ENCODE data around the gene HOXA2.
A peak's percentile ranks its signal among the peaks of the same experiment; 100 is the strongest.

The HOXA2 gene

DNA sequence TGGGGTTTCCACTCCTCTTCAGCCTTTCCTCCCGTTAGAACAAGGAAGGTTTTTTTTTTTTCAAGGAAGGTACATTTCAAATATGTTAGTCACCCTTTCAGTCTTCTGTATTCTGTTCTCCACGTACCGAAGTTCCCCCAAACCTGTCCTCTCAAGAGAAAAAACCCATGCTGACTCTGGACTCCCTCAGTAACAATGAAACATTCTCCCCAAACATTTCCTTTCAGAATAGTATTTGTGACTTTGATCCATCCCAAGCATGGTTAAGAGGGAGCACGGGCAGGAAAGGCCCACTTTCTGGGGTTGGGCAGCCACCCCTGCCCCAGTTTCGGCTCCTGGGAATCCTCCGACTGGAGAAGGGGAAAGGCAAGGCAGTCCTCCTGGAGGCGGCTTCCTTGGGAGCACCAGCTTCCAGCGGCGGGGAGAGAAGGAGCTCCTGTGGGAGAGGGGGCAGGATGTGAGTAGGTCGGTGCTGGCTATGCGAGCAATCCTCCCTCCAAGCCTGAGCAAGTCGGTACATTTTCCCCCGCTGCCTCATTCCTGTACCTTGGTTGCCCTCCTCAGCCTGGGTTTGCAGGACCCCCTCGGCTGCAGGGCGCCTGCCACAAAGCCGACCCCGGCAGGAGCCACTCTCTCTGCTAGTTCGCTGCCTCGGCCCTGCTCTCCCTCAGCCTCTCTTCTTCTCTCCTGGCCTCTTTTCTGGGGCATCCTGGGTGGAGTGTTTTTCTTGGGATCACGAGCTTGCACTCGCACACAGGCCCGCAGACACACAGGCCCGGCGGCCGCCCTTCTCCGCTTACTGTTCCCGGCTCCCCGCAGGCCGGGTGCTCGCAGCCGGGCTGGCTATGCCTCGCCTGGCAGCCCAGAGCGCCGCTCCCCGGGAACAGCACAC lies 4.6 kb downstream of the HOXA2 start:
- no peak for DNase-seq

DNA sequence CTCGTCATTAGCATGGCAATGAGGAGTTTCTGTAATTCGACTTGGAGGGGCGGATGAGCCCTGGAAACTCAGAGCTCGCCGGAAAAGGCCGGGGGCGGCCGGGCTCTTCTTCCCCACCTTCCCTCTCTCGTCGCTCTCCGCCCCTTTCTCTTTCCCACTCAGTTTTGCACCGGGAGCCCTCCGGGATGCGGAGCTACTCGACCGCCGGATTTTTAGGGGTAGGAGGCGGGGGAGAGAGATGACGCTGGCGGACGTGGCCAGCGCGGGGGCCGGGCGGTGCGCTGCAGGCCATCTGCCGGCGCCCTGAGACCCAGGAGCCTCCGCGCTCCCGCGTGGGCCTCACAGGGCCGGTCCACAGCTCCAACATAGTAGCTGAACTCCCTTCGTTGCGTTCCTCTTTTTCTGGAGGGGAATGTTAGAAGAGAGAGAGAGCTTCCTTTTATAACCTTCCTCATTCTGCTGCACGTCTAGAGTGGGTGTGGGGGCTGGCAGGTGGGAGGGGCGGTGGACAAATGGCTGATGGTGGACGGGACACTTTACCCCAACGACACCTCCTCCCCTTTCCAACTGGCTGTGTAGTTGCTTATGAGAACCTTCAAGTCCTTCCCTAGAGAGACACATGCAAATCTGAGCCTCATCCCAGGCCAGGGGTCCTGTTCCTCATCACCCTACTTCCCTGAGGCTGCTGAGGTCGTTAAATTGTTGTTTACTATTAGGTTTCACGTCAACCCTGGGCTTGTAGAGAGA lies 5.5 kb downstream of the HOXA2 start:
- peak; percentile 58 for DNase-seq

DNA sequence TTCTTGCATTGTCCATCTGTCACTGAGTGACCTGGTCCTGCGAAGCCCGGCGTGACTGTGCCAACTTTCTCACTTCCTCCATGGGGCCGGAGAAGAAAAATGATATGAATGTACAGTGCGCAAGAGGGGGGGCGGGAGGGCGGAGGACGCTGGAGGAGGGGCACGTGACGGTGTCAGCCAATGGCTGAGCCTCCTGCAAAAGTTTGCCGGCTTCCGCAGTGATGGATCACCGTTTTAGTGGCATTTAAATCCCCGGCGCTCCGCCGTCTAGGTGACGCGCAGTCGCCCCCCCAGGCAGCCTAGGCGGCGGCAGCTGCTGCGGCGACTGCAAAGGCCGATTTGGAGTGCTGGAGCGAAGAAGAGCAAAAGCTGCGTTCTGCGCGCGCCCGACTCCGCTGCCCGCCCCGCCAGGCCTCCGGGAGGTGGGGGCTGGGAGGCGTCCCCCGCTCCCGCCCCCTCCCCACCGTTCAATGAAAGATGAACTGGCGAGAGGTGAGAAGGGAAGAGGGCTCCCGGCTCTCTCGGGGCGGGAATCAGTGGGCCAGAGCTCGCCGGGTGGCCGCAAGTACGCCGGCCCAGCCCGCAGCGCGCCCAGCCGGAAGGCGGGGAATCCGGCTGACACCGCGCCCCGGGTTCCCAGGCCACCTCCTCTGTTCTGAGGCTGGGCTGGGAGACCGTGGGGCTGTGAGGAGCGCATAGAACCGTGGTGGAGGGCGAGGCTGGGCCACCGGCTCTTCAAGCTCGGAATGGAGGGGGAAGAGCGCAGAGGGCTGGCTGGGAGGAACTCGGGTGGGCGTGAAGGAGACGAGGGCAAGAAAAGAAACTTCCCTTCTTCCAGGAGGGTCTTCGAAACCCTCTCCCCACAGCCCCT lies 6.4 kb downstream of the HOXA2 start, which contains the start of gene HOXA1:
Gene HOXA1, minus strand, starts transcription at position 104 of the 871 bp plus-strand sequence. Its CDS starts 88 bp downstream, at position 16.
- peak; percentile 86 for DNase-seq

DNA sequence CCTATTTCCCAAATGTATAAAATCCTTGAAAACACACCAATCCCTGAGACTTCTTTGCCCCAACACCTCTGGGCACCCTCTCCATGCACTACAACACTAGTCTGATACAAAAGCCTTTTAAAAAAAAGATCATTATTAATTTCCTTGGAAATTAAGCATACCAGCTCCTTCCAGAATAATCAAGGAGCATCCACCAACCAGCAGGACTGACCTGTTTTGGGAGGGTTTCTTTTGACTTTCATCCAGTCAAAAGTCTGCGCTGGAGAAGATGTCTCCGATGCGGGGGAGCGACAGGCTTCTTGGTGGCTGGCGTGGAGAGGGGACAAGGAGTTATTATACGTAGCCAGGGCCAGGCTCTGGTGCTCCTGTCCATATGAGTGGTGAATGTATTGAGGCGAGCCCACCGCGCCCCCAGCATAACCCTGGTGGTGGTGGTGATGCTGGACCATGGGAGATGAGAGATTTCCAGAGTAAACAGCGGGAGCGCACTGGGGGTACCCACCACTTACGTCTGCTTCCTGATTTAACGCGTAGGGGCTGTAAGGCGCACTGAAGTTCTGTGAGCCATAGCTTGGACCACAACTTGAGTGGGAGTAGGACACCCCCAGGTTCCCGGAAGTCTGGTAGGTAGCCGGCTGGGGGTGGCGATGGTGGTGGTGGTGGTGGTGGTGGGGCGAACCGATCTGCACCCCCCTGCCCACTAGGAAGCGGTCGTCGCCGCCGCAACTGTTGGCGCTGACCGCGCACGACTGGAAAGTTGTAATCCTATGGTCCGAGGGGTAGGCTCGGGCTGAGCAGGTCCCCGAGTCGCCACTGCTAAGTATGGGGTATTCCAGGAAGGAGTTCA lies 7.2 kb downstream of the HOXA2 start:
- DNase-seq: no peak

DNA sequence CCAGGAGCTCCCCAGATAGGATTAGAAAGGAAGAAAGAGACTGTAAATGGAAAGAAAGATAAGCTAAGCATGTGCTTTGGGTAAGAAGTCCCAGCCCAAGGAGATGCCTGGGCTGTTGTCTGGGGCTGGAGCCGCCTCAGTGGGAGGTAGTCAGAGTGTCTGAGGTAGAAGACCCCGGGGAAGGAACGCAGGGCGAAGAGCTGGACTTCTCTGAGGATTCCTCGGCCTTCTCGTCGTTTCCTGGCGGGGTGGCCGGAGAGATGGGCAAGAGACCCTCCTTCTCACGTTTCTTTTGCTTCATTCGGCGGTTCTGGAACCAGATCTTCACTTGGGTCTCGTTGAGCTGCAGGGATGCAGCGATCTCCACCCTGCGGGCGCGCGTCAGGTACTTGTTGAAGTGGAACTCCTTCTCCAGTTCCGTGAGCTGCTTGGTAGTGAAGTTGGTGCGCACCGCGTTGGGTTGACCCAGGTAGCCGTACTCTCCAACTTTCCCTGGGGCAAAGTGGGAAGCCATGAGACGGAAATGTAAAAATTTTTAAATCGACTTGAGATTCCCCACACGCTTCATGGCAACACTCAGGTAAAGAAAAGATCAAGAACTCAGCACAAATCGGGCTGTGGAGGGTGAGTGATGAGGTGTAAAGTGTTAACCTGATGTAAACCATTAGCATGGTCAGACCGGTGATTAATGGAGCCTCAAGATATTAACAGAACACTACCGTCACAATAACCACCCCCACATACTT lies 8.0 kb downstream of the HOXA2 start:
- DNase-seq: no peak

DNA sequence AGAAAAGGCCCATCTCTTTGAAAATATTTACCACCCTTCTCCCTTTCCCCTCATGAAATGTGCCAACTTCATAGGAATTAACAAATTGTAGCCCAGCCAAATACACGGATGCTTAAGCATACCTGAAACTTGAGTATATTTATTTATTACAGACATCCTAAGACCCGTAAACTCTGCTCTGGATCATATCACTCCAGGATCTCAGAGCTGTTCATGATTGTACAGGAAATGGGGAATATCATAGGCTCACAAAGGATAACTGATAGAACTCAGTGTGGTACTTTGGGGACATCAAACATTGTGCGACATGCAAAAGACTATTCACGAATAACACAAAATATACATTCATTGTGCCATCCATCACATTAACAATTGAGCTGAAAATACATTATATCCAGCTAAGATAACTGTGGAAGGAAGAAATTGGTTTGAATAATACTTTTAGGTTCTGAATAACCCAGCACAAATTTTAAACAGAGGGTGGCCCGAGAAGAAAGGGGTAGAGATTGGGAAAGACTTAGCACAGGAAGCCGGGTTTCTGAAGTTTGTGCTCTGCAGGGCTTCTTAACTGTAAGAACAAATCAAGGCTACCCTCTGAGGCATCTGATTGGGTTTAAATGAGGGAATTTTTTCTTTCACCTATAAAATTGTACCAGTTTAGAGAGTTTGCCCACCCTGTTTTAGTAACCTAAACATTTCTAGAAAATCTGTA lies 9.1 kb downstream of the HOXA2 start:
- DNase-seq: no peak

DNA sequence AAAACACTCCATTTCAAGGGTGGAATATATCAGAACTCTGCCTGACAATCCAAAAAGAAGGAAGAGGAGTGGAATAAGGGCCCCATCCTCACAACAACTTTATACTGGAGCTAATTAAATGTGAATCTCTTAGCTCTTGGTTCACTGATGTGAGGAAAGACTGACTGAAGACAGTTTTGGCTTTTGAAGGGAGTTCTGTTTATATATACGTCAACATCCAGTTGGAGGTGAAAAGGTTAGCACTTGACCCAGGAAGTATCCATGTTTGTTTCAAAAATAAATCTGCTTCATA lies 9.7 kb downstream of the HOXA2 start:
- no peak for DNase-seq

DNA sequence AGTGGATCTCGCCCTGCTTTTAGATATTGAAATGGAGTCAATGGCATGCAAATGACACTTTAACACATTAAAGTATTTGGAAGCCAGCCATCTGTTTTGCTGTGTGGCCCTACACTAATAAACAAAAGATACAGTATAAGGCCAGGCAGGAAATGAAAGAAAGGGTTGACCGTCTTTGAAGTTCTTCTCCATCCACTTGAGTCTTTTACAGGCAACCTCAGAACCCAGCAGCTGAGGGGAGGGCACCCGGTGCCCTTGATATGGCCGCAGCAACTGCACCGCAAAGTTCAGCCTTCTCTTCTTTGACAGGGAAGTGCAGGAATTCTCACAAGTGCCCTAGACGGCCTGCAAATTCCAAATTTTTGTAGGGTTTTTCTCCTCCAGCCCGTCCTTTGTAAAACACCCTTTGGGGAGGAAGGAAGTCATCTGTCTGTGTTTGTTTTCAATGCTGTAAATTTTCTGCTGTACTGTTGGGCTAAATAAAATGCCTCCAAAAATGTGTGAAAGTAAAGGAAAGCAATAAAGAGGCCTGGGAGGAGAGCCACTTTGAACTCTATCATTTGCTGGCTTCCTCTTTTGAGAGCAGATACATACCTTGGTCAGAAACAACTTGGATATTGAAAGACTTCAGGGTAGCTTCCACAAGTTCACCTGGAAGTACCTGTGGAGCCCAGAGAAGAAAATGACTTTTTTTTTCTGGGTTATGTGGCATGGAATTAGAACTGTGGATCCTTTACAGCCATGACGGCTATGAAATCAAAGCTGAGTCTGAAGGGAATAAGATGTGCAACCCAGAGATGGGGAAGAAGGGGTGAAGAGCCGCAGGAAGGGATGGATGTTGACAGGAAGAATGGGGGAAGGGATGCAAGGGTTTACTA lies 10.3 kb downstream of the HOXA2 start:
- DNase-seq: peak; percentile 45

DNA sequence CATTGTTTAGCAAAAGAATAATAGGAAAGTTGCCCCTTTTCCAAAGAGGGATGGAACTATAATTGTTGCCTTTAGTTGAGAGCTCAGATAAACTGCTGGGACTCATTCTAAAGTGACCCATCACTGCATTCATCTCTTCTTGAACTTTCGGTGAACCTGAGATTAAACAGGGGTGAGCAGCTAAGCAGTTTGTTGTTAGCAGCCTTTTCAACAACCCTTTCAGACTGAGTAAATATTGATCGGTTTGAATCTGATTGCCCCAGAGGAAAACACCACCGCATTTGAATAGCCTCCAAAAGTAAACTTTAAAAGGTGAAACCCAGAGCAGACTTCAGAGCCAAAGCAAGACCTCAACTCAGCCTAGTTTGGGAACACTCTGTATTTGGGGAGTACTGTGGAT lies 11.4 kb downstream of the HOXA2 start:
- DNase-seq: peak; percentile 97

DNA sequence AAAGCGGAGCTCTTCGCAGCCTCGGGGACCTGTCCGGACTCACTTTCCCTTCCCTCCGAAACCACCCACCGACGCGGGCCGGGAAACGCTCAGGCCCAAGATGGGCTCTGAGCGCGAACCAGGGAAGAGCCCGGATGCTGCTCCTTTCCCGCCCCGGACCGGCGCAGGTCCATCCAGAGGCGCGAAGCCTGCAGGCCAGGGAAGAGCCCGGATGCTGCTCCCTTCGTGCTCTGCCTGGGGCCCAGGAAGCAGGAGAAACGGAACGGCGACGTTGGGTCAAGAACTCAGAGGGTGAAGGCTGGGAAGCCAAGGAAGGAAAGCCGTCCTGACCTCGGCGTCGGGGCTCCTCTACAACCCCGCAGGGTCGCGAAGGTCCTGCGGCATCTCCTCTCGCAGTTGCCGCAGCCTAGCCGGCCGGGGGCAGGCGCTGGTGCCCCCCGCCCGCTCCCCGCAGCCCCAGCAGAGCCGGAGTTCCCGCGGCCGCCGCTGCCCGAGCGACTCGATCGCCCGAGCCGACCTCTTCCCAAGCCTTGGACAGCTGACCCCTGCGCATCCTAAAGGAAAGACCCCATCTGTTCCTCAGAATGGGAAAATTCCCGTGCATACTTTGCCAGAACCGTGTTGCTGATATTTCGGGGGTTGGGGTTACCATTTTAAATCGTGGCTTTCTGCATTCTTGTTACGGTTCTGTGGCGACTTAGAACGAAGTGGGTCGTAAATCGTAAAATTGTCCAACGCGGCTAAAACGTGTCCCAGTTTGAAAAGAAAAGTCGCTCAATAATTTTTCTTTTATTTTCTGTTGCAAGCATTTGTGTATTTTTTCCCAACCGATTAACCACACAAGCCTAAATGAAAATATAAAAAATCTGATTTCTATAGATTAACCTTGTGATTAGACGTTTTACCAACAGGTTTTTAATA lies 14.2 kb downstream of the HOXA2 start:
- DNase-seq: no peak

DNA sequence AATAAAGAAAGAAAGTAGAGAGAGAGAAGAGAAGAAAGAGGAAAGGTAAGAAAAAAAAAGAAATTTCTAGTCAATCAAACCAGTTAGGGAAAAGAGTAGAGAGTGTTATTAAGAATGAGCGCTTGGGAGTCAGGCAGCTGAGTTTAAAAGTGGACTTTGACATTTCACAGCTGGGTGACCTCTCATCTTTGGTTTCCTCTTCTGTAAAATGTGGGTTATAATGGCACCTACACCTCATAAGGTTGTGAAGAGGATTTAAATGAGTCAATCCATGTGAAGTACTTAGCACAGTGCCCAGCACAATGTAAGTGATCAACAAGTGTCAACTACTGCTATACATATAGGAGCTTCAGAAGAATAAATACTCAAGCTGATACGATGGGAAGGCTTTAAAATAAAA lies 18.8 kb downstream of the HOXA2 start:
- DNase-seq: peak; percentile 37

DNA sequence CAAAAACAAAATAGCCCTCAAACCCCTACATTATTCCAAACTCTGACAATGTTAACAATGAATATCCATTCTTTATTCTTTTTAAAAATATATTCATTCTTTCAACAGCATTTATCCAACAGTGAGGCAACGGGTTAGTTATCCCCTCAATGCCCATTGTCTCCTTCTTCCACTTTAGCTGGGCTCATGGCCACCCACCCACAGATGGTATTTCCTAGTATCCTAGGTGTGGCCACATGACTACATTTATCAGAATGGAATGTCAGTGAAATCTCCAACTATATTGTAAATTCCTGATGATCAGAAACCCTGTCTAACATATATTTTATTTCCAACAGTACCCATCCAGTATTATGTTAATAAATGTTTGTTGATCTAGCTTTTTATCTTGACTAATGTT lies 20.3 kb downstream of the HOXA2 start:
- DNase-seq: no peak

DNA sequence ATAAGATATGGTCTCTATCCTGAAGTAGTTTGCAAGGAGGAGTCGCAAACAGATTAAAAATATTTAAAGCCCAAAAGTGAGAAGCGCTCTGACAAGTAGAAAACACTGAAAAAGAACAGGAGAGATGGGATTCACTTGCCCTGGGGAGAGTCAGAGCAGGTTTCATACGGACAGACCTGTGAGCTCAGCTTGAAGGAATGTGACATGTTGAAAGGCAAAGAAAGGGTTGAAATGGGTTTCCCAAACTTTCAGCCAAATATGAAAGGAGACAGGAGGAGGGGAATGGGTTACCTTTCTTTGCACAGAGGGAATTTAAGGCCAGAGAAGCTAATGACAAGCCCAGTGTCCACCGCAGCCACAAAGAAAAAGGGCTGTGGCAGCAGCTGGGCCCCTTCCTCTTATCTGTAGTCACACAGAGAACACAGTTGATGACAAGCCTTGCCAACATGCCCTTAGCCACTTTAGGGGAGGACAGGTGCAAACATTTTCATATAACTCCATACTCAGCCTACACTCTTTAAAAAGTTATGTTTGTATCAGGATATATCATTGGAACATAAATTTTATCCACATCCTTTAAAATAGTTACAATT lies 21.5 kb downstream of the HOXA2 start:
- no peak for DNase-seq

DNA sequence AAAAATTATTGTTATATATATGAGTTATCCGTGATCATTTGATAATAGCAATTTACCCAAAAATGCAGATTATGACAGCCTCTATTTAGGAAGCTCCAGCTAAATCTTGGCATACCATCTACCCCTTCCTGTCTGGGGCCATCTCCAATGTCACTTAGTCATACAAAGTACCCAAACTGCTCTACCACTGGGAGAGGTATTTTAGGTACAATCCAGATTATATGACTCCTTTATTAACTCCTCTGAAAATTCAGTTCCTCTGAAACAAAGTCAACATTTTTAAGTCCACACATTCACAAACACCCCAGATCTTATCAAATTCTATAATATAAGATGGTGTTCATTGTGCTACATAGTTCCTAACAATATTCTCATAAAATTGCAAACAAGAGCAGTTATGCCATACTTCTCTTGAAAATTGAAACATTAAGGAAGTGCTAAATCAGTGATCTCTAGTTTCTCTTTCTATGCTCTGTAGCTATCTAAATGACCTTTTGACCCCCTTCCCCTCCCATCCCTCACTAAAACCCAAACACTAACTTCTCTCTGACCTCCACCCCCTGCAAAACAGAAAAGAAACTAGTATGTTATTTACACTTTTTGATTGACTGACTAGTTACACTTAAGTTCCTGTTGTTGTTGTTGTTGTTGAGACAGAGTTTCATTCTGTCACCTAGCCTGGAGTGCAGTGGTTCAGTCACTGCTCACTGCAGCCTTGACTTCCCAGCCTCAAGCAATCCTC lies 23.1 kb downstream of the HOXA2 start:
- no peak for DNase-seq

DNA sequence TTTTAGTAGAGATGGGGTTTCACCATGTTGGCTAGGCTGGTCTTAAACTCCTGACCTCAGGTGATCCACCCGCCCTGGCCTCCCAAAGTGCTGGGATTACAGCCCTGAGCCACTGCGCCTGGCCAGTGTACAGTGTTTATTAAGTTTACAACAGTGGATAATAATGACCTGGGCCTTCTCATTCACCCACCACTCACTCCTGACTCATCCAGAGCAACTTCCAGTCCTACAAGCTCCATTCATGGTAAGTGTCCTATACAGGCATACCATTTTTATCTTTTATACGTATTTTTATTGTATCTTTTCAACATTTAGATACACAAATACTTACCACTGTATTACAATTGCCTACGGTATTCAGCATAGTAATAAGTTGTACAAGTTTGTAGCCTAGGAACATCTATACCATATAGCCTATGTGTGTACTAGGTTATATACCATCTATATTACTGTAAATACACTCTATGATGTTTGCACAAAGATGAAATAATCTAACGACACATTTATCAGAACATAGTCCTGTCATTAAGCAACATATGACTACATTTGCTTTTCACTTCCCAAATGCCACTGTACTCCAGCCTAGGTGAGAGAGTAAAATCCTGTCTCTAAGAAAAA lies 23.8 kb downstream of the HOXA2 start:
- DNase-seq: no peak

DNA sequence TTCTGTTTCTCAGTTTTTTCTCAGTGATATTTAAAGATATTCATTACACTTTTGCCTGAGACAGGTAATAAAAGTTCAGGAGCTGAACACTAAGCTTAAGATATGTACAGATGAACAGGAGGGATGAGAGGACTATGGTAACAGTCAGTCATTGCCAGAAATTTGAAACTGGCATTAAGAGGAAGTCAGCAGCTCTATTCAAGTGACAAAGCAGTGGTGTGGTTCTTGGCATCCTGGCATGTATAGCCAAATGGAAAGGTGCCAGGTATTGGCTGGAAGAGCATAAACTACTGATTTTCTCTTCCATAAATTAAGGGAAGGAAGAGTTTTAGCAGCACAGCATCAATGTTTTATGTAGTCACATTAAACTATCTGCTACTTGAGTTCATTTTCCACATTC lies 29.4 kb downstream of the HOXA2 start:
- DNase-seq: peak; percentile 90
